Hair follicle dermal papilla cell (primary cell): ENCODE results near the gene KRT25. TPM values are rescaled to one million over a fixed set of nuclear protein-coding genes. Genes with fewer than 3 reads are reported as not detected.

Experiments used
- total RNA-seq: library from RNA; depleted of rRNA; stranded (reverse); fragments of >200 nt; gene quantifications from 2 replicates; pipeline ENCODE4 v1.2.3, GENCODE V29; 2012

KRT25 gene, protein sequence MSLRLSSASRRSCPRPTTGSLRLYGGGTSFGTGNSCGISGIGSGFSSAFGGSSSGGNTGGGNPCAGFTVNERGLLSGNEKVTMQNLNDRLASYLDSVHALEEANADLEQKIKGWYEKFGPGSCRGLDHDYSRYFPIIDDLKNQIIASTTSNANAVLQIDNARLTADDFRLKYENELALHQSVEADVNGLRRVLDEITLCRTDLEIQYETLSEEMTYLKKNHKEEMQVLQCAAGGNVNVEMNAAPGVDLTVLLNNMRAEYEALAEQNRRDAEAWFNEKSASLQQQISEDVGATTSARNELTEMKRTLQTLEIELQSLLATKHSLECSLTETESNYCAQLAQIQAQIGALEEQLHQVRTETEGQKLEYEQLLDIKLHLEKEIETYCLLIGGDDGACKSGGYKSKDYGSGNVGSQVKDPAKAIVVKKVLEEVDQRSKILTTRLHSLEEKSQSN
- not detected in 2 replicates for total RNA-seq

DNA sequence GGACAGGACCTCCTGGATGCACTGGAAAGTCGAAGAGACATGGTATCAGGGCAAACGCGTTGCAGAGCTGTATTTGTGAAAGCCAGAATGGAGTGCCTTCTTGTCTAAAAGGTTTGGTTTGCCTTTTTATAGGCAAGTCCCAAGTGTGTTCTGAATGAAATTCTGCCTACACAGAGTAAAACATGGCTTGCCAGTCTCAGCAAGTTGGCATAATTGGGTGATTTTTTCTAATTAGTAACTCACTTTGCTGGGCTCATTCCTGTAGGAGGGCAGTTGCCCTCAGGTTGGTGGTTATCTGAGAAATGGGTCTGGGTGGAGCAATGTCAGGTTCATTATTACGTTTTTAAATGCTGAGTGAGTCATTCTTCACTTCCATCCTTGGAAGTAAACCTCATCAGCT is at the start of gene KRT25:
Gene KRT25 (minus strand): TSS at position 101 of the 400 bp plus-strand sequence. CDS start 60 bp downstream, at position 41.

GRCh38 chr17:40799859-40800258 is 44.7 kb upstream of the KRT25 start, which contains the start of gene KRT28:
KRT28 (minus strand) TSS chr17:40799959; CDS start chr17:40799893, 66 bp downstream.

GRCh38 chr17:40782450-40782849 is 27.3 kb upstream of the KRT25 start, which contains the start of gene KRT27:
KRT27 (minus strand) TSS chr17:40782550; CDS start chr17:40782493, 57 bp downstream.

GRCh38 chr17:40772101-40772500 is 17.0 kb upstream of the KRT25 start, which contains the start of gene KRT26:
KRT26 (minus strand) TSS chr17:40772201; CDS start chr17:40772113, 88 bp downstream.

GRCh38 chr17:40703652-40704051 is 51.5 kb downstream of the KRT25 start, which contains the start of gene KRT24:
KRT24 (minus strand) TSS chr17:40703752; CDS start chr17:40703693, 59 bp downstream.

Other genes starting within 250 kb of the KRT25 start
- not detected in 2 replicates for gene CCR7, start 189.9 kb downstream of the KRT25 start, total RNA-seq
- gene SMARCE1, start 107.5 kb downstream of the KRT25 start, total RNA-seq = 90.9 and 91.8 TPM in 2 replicates
- not detected in 2 replicates for gene KRT222, start 90.2 kb downstream of the KRT25 start, total RNA-seq
- gene KRT24, start 51.6 kb downstream of the KRT25 start, total RNA-seq = not detected in 2 replicates
- gene KRT26, start 16.9 kb upstream of the KRT25 start, total RNA-seq = not detected in 2 replicates
- gene KRT27, start 27.2 kb upstream of the KRT25 start, total RNA-seq = not detected in 2 replicates
- gene KRT28, start 44.6 kb upstream of the KRT25 start, total RNA-seq = not detected in 2 replicates
- 2.1 and 3.4 TPM in 2 replicates for gene KRT10, start 67.3 kb upstream of the KRT25 start, total RNA-seq
- gene KRT12, start 111.9 kb upstream of the KRT25 start, total RNA-seq = not detected in 2 replicates
- gene KRT20, start 129.9 kb upstream of the KRT25 start, total RNA-seq = not detected in 2 replicates
- 0.16 and 0.85 TPM in 2 replicates for gene KRT23, start 182.3 kb upstream of the KRT25 start, total RNA-seq
- not detected in 2 replicates for gene KRT39, start 211.6 kb upstream of the KRT25 start, total RNA-seq
- gene KRT40, start 229.0 kb upstream of the KRT25 start, total RNA-seq = not detected in 2 replicates
- gene KRTAP3-3, start 238.8 kb upstream of the KRT25 start, total RNA-seq = not detected in 2 replicates
- gene KRTAP3-2, start 244.6 kb upstream of the KRT25 start, total RNA-seq = not detected in 2 replicates